WTC11 (cell line): ENCODE results near the gene ERMP1. TPM values are rescaled to one million over a fixed set of nuclear protein-coding genes. Genes with fewer than 3 reads are reported as not detected.

ENCODE experiments used
- ATAC-seq: fragments of 200-7000 bp; cut with Tn5 transposase; 2 replicates; pipeline ENCODE4 v1.10.0; 2021; ENCODE audit warnings: mild to moderate bottlenecking, moderate library complexity
- Bru-seq: library from RNA; stranded (reverse); fragments of 400-500 nt; gene quantifications from one replicate; lab custom pipeline; 2021; lab: Mats Ljungman, UMichigan
- CTCF ChIA-PET: fragments of 300-600 bp; sonication (Branson Sonifier 250); formaldehyde crosslinking; loops from one replicate; lab custom pipeline; 2021; ENCODE audit warnings: antibody characterized with exemption; lab: Charles Lee
- POLR2A ChIA-PET: fragments of 350-600 bp; sonication (Branson Sonifier 250); formaldehyde crosslinking; loops from one replicate; lab custom pipeline; 2021; ENCODE audit warnings: antibody characterized with exemption; lab: Charles Lee
- DNase-seq: peaks from one replicate; pipeline ENCODE4 v3.0.0; 2021; ENCODE audit warnings: low spot score
- H3K27ac Mint-ChIP-seq: 2 replicates; pipeline ENCODE4 v1.8.0; 2021; ENCODE audit warnings: mixed read lengths
- H3K27me3 Mint-ChIP-seq: 2 replicates; pipeline ENCODE4 v1.8.0; 2021; ENCODE audit warnings: low read depth, mild to moderate bottlenecking, moderate library complexity, mixed read lengths
- H3K36me3 Mint-ChIP-seq: 2 replicates; pipeline ENCODE4 v1.8.0; 2021; ENCODE audit warnings: mixed read lengths
- H3K4me1 Mint-ChIP-seq: 2 replicates; pipeline ENCODE4 v1.8.0; 2022; ENCODE audit warnings: mixed read lengths
- H3K4me3 Mint-ChIP-seq: 2 replicates; pipeline ENCODE4 v1.8.0; 2021; ENCODE audit warnings: mild to moderate bottlenecking, moderate library complexity, mixed read lengths
- H3K9me3 Mint-ChIP-seq: 2 replicates; pipeline ENCODE4 v1.8.0; 2021; ENCODE audit warnings: mixed read lengths
- ATF1 ChIP-seq: sonication (generic); formaldehyde crosslinking; IDR thresholded peaks from 2 replicates; pipeline ENCODE4 v1.8.1; 2023; ENCODE audit warnings: mild to moderate bottlenecking, moderate library complexity, missing genetic modification reagents
- ATF2 ChIP-seq: sonication (generic); formaldehyde crosslinking; IDR thresholded peaks from 2 replicates; pipeline ENCODE4 v1.8.1; 2022; ENCODE audit warnings: low read depth, missing genetic modification reagents, borderline replicate concordance
- EMX1 ChIP-seq: fragments of 250-450 bp; sonication (Bioruptor Pico); IDR thresholded peaks from 2 replicates; pipeline ENCODE4 v1.8.0; 2021; ENCODE audit warnings: mild to moderate bottlenecking
- FOXK1 ChIP-seq: sonication (generic); formaldehyde crosslinking; IDR thresholded peaks from 2 replicates; pipeline ENCODE4 v1.8.0; 2022; ENCODE audit warnings: mild to moderate bottlenecking, moderate library complexity, missing genetic modification reagents
- NR3C1 ChIP-seq: sonication (generic); formaldehyde crosslinking; conservative IDR thresholded peaks from 2 replicates; pipeline ENCODE4 v1.8.1; 2023; ENCODE audit warnings: low read depth, mild to moderate bottlenecking, missing genetic modification reagents
- TEAD4 ChIP-seq: sonication (generic); formaldehyde crosslinking; IDR thresholded peaks from 2 replicates; pipeline ENCODE4 v1.8.0; 2022; ENCODE audit warnings: mild to moderate bottlenecking, missing genetic modification reagents
- USF2 ChIP-seq: sonication (generic); formaldehyde crosslinking; IDR thresholded peaks from 2 replicates; pipeline ENCODE4 v1.8.1; 2023; ENCODE audit warnings: mild to moderate bottlenecking, missing genetic modification reagents, moderate library complexity
- ZBTB21 ChIP-seq: sonication (generic); formaldehyde crosslinking; IDR thresholded peaks from 2 replicates; pipeline ENCODE4 v1.8.1; 2023; ENCODE audit warnings: mild to moderate bottlenecking, missing genetic modification reagents, borderline replicate concordance
- ZNF121 ChIP-seq: sonication (generic); formaldehyde crosslinking; IDR thresholded peaks from 2 replicates; pipeline ENCODE4 v1.8.0; 2023; ENCODE audit warnings: missing genetic modification reagents
- ZNF138 ChIP-seq: sonication (generic); formaldehyde crosslinking; conservative IDR thresholded peaks from 2 replicates; pipeline ENCODE4 v1.8.1; 2022; ENCODE audit warnings: mild to moderate bottlenecking, moderate library complexity, missing genetic modification reagents
- ZNF416 ChIP-seq: fragments of 250-450 bp; sonication (Bioruptor Pico); IDR thresholded peaks from 2 replicates; pipeline ENCODE4 v1.9.0; 2021; ENCODE audit warnings: mild to moderate bottlenecking, inconsistent platforms
- ZNF512 ChIP-seq: sonication (generic); formaldehyde crosslinking; IDR thresholded peaks from 2 replicates; pipeline ENCODE4 v1.8.1; 2022; ENCODE audit warnings: missing genetic modification reagents, borderline replicate concordance
- long read RNA-seq, 3 experiments: library from RNA in 1 of 3; library from capped mRNA in 1 of 3; library from polyadenylated mRNA in 1 of 3; unstranded in 2 of 3; stranded (forward) in 1 of 3; transcript quantifications; one replicate each; pipeline ENCODE4 v2.0.0, GENCODE V29; 2021
- total RNA-seq: library from RNA; stranded (reverse); gene quantifications from 3 replicates; pipeline ENCODE4 v1.2.3, GENCODE V29; 2021
- TF ChIP-seq, protein P1 (sequence below): sonication (generic); formaldehyde crosslinking; IDR thresholded peaks from 2 replicates; pipeline ENCODE4 v1.8.0; 2023; ENCODE audit warnings: missing genetic modification reagents
- TF ChIP-seq, protein P2 (sequence below): sonication (generic); formaldehyde crosslinking; IDR thresholded peaks from 2 replicates; pipeline ENCODE4 v1.8.0; 2022; ENCODE audit warnings: mild to moderate bottlenecking, missing genetic modification reagents
- TF ChIP-seq, protein P3 (sequence below): sonication (generic); formaldehyde crosslinking; IDR thresholded peaks from 2 replicates; pipeline ENCODE4 v1.8.1; 2023; ENCODE audit warnings: mild to moderate bottlenecking, missing genetic modification reagents, borderline replicate concordance
- TF ChIP-seq, protein P4 (sequence below): sonication (generic); formaldehyde crosslinking; IDR thresholded peaks from 2 replicates; pipeline ENCODE4 v1.8.0; 2022; ENCODE audit warnings: mild to moderate bottlenecking, missing genetic modification reagents

ERMP1 gene, protein sequence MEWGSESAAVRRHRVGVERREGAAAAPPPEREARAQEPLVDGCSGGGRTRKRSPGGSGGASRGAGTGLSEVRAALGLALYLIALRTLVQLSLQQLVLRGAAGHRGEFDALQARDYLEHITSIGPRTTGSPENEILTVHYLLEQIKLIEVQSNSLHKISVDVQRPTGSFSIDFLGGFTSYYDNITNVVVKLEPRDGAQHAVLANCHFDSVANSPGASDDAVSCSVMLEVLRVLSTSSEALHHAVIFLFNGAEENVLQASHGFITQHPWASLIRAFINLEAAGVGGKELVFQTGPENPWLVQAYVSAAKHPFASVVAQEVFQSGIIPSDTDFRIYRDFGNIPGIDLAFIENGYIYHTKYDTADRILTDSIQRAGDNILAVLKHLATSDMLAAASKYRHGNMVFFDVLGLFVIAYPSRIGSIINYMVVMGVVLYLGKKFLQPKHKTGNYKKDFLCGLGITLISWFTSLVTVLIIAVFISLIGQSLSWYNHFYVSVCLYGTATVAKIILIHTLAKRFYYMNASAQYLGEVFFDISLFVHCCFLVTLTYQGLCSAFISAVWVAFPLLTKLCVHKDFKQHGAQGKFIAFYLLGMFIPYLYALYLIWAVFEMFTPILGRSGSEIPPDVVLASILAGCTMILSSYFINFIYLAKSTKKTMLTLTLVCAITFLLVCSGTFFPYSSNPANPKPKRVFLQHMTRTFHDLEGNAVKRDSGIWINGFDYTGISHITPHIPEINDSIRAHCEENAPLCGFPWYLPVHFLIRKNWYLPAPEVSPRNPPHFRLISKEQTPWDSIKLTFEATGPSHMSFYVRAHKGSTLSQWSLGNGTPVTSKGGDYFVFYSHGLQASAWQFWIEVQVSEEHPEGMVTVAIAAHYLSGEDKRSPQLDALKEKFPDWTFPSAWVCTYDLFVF
- total RNA-seq, result 25.4 to 28.8 TPM (median 28.8 TPM) in 3 replicates
- percentile 68 among the genes with signal in this experiment for Bru-seq, nascent RNA
- long read RNA-seq, experiment 1, full-length matches to known transcripts, result 135 of 231 reads
- long read RNA-seq, experiment 1, partial matches to known transcripts, result 16 of 231 reads
- long read RNA-seq, experiment 1, other reads (novel, unspliced or antisense), result 80 of 231 reads
- long read RNA-seq, experiment 2, full-length matches to known transcripts, result 7 of 51 reads
- long read RNA-seq, experiment 2, partial matches to known transcripts, result 29 of 51 reads
- long read RNA-seq, experiment 2, other reads (novel, unspliced or antisense), result 15 of 51 reads
- long read RNA-seq, experiment 3, partial matches to known transcripts, result 1 of 2 reads
- long read RNA-seq, experiment 3, other reads (novel, unspliced or antisense), result 1 of 2 reads

DNA sequence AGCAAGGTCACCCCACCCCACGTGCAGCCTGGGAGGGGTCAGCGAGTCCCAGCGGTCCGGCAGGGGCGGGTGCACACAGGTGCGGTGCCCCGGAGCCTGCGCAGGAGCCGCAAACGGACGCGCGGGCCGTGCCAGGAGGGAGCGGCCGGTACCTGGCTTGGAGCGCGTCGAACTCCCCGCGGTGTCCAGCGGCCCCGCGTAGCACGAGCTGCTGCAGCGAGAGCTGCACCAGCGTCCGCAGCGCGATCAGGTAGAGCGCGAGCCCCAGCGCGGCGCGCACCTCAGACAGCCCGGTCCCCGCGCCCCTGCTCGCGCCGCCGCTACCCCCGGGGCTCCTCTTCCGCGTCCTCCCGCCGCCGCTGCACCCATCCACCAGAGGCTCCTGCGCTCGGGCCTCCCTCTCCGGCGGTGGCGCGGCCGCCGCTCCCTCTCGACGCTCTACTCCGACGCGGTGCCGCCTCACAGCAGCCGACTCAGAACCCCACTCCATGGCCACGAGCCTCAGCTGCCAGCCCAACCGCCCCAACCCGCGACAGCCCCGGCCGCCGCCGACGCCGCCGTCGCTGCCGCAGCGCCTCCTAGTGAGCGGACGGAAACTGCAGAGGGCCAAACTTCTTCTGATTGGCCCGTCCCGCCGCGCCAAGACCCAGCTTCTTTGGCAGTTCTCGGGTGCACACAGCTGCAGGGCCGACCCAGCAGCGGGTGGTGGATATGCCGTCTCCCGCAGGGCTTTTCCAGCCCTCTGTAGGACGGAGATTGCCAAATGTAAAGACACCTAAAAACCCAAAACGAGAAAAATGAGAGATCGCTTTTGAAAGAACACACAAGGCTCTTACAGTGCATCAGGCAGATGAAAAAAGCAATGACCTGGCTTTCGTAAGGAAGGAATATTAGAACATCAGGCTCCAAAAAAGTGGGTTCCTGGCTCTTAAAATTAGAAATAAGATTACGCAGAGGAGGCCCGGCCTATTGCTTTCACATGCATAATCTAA is at the start of gene ERMP1:
ERMP1 (minus strand) TSS at position 580 of the 992 bp plus-strand sequence; CDS start at position 490, 90 bp downstream.
- peak; percentile 87 for ATAC-seq
- no peaks in the 10 kb centered on the region for H3K36me3 Mint-ChIP-seq
- no peaks in the 10 kb centered on the region for H3K9me3 Mint-ChIP-seq
- CTCF ChIA-PET, result interaction anchor here (0.6 to 2.8 kb wide), 34 partner anchors 9 to 382 kb away, joined by 3 to 17 read pairs (median 5); partner anchors contain the start of genes CD274 and RANBP6
- H3K4me3 Mint-ChIP-seq, result peak within 1 kb of the TSS; percentile 86
- peak; percentile 90 for DNase-seq
- no peaks in the 10 kb centered on the region; the same call in 1 of the 2 replicates for H3K27me3 Mint-ChIP-seq
- no peak within 1 kb of the TSS for H3K27ac Mint-ChIP-seq
- POLR2A ChIA-PET, result interaction anchor here (1.3 to 1.4 kb wide), 2 partner anchors 176 to 183 kb away, joined by 3 to 4 read pairs; partner anchors contain the start of gene RANBP6
- peaks cover 28% of the 10 kb centered on the region for H3K4me1 Mint-ChIP-seq
- TF ChIP-seq EMX1 (CRISPR knock-in tag) (no peak), USF2 (CRISPR knock-in tag) (peak; percentile 50), TEAD4 (CRISPR knock-in tag) (no peak), NR3C1 (peak; percentile 65; the same call in 1 of the 2 replicates), ZNF512 (CRISPR knock-in tag) (no peak), ATF2 (CRISPR knock-in tag) (no peak), ZBTB21 (CRISPR knock-in tag) (peak; percentile 79; the same call in 1 of the 2 replicates), FOXK1 (peak; percentile 69), ZNF121 (no peak), ZNF138 (no peak), ZNF416 (CRISPR knock-in tag) (no peak), ATF1 (CRISPR knock-in tag) (0 out of 2 replicates have a peak, but pooled peaks have one; percentile 29)
- TF ChIP-seq, protein P1, sequence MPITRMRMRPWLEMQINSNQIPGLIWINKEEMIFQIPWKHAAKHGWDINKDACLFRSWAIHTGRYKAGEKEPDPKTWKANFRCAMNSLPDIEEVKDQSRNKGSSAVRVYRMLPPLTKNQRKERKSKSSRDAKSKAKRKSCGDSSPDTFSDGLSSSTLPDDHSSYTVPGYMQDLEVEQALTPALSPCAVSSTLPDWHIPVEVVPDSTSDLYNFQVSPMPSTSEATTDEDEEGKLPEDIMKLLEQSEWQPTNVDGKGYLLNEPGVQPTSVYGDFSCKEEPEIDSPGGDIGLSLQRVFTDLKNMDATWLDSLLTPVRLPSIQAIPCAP (CRISPR knock-in tag), result peak; percentile 24; the same call in 1 of the 2 replicates
- TF ChIP-seq, protein P2, sequence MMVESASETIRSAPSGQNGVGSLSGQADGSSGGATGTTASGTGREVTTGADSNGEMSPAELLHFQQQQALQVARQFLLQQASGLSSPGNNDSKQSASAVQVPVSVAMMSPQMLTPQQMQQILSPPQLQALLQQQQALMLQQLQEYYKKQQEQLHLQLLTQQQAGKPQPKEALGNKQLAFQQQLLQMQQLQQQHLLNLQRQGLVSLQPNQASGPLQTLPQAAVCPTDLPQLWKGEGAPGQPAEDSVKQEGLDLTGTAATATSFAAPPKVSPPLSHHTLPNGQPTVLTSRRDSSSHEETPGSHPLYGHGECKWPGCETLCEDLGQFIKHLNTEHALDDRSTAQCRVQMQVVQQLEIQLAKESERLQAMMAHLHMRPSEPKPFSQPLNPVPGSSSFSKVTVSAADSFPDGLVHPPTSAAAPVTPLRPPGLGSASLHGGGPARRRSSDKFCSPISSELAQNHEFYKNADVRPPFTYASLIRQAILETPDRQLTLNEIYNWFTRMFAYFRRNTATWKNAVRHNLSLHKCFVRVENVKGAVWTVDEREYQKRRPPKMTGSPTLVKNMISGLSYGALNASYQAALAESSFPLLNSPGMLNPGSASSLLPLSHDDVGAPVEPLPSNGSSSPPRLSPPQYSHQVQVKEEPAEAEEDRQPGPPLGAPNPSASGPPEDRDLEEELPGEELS (CRISPR knock-in tag), result 0 out of 2 replicates have a peak, but pooled peaks have one; percentile 11
- TF ChIP-seq, protein P3, sequence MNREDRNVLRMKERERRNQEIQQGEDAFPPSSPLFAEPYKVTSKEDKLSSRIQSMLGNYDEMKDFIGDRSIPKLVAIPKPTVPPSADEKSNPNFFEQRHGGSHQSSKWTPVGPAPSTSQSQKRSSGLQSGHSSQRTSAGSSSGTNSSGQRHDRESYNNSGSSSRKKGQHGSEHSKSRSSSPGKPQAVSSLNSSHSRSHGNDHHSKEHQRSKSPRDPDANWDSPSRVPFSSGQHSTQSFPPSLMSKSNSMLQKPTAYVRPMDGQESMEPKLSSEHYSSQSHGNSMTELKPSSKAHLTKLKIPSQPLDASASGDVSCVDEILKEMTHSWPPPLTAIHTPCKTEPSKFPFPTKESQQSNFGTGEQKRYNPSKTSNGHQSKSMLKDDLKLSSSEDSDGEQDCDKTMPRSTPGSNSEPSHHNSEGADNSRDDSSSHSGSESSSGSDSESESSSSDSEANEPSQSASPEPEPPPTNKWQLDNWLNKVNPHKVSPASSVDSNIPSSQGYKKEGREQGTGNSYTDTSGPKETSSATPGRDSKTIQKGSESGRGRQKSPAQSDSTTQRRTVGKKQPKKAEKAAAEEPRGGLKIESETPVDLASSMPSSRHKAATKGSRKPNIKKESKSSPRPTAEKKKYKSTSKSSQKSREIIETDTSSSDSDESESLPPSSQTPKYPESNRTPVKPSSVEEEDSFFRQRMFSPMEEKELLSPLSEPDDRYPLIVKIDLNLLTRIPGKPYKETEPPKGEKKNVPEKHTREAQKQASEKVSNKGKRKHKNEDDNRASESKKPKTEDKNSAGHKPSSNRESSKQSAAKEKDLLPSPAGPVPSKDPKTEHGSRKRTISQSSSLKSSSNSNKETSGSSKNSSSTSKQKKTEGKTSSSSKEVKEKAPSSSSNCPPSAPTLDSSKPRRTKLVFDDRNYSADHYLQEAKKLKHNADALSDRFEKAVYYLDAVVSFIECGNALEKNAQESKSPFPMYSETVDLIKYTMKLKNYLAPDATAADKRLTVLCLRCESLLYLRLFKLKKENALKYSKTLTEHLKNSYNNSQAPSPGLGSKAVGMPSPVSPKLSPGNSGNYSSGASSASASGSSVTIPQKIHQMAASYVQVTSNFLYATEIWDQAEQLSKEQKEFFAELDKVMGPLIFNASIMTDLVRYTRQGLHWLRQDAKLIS (CRISPR knock-in tag), result no peak
- TF ChIP-seq, protein P4, sequence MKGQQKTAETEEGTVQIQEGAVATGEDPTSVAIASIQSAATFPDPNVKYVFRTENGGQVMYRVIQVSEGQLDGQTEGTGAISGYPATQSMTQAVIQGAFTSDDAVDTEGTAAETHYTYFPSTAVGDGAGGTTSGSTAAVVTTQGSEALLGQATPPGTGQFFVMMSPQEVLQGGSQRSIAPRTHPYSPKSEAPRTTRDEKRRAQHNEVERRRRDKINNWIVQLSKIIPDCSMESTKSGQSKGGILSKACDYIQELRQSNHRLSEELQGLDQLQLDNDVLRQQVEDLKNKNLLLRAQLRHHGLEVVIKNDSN, result no peak; the same call in 1 of the 2 replicates
